GM18508 (cell line): Measurements from ENCODE around the gene AGAP4.
"Not testable (repeated sequence)": the region's sequence is repeated elsewhere in the genome, so short reads cannot be mapped to it uniquely, and the experiment has no call there.

Source experiments
- ATAC-seq: cut with Tn5 transposase; IDR thresholded peaks from one replicate; pipeline ENCODE4 v1.9.1; 2021; ENCODE audit warnings: moderate number of reproducible peaks; ENCODE audit not compliant: insufficient read depth, unreplicated experiment

AGAP4 gene

GRCh38 chr10:45847400-45847799 lies at the start of gene AGAP4:
AGAP4 (minus strand) TSS chr10:45847500; CDS start chr10:45847347, 153 bp downstream.
- not testable (repeated sequence) for ATAC-seq

DNA sequence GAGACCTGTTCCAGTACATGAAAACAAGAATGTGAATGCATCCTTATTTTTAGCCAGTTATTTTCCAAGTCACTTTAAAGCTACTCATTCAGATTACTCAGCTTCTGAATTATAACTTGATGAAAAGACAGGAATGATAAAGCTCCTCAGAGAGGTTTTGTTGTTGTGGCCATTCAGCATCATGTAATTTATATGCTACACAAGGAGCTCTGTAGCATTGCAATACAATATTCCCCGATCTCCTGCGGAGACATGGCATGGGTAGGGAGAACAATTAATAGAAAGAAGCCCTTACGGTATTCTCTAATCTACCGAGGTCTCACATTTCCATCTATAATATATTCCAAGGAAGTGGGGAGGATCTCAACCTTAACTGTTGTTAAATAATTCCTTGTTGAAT lies 43.4 kb upstream of the AGAP4 start:
- ATAC-seq: not testable (repeated sequence)

GRCh38 chr10:45889539-45890230 lies 42.4 kb upstream of the AGAP4 start:
- ATAC-seq: not testable (repeated sequence)

DNA sequence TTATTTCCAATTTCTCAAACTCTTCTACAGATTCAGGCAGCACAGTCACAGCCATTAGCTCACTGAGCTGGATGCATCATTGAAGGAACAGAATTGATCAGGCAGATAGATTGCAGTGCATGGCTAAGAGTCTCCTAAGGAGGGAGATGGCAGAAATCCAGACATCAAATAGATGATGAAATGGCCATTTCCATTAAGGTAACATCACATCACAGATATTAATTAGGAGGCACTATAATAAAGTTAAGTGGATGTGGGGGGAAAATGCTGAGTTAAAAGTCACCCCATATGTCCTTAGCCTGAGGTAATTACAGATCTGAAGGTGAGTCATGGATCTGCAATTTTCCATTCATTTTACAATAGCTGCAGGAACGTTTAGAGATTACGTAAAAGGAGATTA lies 35.6 kb upstream of the AGAP4 start:
- ATAC-seq: not testable (repeated sequence)

DNA sequence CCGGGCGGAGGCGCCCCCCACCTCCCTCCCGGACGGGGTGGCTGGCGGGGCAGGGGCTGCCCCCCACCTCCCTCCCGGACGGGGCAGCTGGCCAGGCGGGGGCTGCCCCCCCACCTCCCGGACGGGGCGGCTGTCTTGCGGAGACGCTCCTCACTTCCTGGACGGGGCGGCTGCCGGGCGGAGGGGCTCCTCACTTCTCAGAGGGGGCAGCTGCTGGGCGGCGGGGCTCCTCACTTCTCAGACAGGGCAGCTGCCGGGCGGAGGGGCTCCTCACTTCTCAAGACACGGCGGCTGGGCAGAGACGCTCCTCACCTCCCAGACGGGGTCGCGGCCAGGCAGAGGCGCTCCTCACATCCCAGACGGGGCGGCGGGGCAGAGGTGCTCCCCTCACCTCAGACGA lies 18.1 kb upstream of the AGAP4 start:
- ATAC-seq: not testable (repeated sequence)

DNA sequence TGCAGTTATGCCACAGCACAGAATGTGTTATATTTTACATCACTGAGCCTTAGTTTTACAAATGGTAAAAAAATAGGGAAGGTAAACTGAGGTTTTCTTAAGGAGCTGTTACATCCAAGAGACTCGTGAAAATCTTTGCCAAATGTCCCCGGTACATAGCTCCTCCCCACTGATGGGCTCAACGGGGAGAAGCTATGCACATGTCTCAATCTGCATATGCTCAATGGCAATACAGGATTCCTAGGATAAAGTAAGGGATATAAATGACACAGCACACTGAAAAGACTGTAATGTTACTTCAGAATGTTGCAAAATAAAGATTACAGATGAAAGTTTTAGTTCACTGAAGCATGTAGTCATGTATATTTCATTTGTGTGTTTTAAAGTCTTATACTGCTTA lies 17.0 kb upstream of the AGAP4 start:
- not testable (repeated sequence) for ATAC-seq

- ATAC-seq: not testable (repeated sequence)
Observed at GRCh38 chr10:45863632-45864031, 16.3 kb upstream of the AGAP4 start.

DNA sequence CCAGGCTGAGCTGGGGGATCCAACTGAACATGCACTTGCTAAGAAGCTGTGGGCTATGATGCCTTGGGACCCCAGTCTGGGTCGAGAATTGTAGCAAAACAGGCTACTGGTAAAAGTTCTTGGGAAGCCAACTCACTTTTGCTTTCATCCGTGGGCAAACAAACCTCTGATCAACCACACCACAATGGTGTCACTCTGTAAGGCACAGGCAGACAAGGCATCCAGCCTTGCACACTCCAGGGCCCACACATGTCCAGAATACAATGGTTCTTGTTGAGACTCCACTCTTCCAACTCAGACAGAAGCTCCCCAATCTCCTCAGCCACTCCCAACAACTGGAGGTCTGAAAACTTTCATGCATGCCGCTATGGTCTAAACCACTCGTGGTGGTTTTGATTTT lies 10.6 kb upstream of the AGAP4 start:
- not testable (repeated sequence) for ATAC-seq

DNA sequence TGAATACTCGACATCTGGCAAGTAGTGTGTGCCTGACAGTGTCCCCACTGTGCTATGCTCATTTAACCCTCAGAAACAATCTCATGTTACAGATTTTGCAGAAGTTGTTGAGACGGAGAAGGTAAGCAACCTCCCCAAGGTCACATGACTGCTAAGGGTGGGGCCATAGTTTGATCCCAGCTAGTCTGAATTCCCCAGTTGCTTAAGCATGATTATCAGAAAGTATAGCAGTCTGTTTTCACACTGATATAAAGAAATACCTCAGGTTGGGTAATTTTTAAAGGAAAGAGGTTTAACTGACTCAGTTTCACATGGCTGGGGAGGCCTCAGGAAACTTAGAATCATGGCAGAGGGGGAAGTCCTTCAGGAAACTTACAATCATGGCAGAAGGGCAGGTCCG lies 1.2 kb upstream of the AGAP4 start:
- ATAC-seq: not testable (repeated sequence)

- not testable (repeated sequence) for ATAC-seq
Observed at GRCh38 chr10:45822918-45823317, 24.4 kb downstream of the AGAP4 start.

DNA sequence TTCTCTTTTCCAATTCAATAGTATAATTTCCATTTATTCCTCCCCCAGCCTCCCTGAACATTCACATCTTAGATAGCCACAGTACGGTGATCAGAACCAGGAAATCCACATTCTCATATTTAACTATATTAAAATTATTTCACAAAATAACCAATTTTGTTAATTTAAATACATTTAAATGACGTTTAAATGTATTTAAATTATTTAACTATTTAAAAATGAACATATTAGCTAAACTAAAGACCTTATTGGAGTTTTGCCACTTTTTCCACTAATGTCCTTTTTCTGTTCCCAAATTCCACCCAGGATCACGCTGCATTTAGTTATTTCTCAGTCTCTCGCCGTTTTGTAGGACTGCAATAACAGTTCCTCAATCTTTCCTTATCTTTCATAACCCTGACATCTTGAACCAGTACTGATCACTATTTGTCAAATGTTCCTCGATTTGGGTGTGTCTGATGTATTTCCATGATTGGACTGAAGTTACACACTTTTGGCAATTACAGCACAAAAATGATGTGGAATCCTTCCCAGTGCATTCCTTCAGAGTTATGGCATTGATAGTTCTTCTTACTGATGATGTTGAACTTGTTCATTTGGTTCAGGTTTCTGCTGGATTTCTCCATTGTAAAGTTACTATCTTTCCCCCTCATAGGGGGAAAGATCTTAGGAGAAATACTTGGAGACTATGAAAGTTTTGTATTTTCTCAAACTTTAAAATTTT lies 27.0 kb downstream of the AGAP4 start:
- ATAC-seq: not testable (repeated sequence)

DNA sequence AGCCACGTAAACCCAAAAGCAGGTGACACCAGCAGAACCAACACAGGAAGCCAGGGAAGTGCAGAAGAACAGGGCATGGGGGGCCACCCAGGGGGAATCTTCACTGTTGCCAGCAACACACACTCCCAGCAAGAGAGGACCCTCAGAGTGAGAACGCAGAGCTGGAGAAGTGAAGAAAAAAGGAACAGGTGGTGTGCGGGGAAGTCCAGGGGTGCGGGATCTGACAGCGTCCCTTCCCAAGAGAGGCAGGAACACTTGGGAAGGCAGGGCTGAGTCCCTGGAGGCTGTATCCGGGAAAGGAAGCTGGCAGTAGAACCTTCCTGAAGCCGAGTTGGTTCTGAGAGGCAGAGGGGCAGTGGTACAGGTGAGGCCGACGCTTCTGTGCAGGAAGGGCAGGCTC lies 27.7 kb downstream of the AGAP4 start:
- no peak for ATAC-seq

DNA sequence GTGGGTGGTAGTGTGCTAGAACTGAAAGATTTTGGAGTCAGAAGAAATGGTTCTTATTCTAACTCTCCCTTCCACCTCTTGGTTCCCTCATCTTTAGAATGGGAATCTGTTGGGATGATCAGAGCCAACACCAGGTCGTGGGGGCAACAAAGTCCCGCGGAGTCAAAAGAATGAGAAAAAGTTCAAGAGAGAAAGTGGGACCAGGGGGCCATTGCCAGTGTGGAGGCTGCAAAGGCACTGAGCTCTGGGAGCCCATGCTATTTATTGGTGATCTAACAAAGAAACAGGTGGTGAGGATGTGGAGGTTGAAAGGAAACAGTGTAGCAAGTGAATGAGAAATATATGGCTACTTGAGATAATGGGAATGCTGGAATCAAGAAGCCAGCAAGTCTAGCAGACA lies 29.4 kb downstream of the AGAP4 start:
- no peak for ATAC-seq

GRCh38 chr10:45817130-45817859 lies 30.0 kb downstream of the AGAP4 start:
- no peak for ATAC-seq

DNA sequence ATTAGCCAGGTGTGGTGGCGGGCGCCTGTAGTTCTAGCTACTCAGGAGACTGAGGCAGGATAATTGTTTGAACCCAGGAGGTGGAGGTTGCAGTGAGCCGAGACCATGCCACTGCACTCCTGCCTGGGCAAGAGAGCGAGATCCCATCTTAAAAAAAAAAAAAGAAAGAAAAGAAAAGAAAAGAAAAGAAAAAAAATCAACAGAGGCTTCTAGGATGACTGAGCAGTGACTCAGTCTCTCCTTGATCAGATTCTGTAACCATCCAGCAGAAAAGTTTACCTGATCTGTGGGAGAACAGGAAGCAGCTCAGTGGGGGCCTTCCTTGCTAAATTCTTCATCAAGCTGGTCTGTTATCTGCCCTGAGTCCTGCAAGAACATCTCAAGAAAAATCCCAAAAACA lies 33.2 kb downstream of the AGAP4 start:
- ATAC-seq: not testable (repeated sequence)

- ATAC-seq: not testable (repeated sequence)
Observed at GRCh38 chr10:45812959-45813358, 34.3 kb downstream of the AGAP4 start.

- no peak for ATAC-seq
Observed at GRCh38 chr10:45811075-45811474, 36.2 kb downstream of the AGAP4 start.

GRCh38 chr10:45809837-45810236 lies 37.5 kb downstream of the AGAP4 start:
- ATAC-seq: no peak

GRCh38 chr10:45804996-45805395 lies 42.3 kb downstream of the AGAP4 start:
- ATAC-seq: not testable (repeated sequence)

GRCh38 chr10:45803060-45804010 lies 44.0 kb downstream of the AGAP4 start:
- not testable (repeated sequence) for ATAC-seq
